Measurements from ENCODE around the gene EPB41L2. TPM values are rescaled to one million over a fixed set of nuclear protein-coding genes. Genes with fewer than 3 reads are reported as not detected.
A peak's percentile ranks its signal among the peaks of the same experiment; 100 is the strongest.
"Not testable (repeated sequence)": the region's sequence is repeated elsewhere in the genome, so short reads cannot be mapped to it uniquely, and the experiment has no call there.

Gene EPB41L2
- total RNA-seq, 1 donor from 2014 or later, result 130 TPM

DNA sequence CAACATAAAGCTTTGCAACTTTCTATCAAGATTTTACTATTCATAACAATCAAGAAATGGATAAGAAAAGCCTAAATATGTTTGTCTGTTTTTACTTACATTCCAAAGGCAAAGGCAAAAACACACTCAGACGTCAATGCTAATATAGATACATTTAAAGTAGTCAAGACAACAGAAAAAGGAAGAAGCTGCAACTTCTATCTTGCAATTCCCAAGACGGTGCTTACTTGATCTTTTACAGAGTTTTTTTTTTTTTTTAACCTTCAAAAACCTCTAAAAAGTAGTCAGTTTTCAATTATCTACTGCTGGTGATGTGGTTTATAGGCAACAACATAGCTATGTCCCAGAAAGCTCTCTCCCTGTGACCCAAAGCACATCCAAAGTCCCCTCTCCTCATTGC, 58.1 kb downstream of the EPB41L2 start:
- DNase-seq (ENCODE audit: low read depth in 2 of 2), result no peak

DNA sequence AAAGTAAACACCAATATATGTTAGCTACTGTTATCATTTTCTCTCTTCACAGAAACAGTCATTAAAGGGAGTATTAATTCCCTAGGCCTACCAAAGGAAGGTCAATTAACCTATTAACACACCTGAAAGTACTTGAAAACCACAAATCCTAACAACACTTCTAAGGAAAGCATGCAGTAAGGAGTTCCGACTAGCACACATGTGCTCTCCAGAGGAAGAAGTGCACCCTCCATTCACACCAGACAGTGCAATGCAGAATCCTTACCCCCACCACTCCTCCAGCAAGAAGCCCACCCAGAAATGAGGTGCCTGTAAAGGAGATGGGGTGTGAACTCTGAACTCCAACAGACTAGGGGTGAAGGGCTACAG, 58.7 kb downstream of the EPB41L2 start:
- no peak for DNase-seq (ENCODE audit: low read depth in 2 of 2)

DNA sequence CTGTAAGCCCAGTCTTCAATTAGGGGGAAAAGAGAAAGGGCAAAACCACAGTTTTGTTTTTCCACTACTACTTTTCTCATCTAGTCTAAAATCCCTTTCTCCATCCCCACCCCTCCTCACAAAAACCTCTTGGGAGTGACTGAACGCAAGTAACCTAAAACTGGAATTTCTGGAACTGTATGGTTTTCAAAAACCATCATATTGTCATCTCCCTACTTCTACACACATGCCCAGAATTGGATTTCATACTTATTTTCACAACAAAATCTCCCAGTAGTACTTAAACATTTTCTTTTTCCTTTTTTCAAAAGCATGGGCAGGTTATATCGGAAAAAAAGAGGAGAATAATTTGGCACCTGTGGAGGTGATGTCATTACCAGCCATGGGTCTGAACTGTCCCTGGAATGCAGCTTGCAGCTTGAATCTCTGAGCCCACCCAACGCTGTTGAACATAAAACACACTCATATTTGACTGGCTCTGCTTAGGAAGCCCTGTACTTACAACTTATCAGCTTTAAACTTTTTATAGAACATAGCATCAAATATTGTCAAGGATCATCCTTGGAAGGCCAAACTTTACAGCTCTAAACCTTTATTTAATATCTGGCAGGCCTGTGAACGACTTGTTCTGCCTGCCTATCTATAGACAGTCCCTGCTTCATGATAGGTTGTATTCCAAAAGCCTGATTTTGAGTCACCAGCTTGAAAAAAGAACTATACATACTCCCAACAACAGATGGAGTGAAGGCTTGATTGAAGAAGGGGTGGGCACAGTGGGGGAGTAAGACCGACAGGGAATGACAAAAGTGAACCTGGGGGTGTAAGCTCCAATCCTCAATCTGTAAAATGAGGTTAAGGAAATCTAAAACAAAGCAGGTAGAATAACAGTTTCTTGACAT, 59.3 kb downstream of the EPB41L2 start:
- no peak for DNase-seq (ENCODE audit: low read depth in 2 of 2)

DNA sequence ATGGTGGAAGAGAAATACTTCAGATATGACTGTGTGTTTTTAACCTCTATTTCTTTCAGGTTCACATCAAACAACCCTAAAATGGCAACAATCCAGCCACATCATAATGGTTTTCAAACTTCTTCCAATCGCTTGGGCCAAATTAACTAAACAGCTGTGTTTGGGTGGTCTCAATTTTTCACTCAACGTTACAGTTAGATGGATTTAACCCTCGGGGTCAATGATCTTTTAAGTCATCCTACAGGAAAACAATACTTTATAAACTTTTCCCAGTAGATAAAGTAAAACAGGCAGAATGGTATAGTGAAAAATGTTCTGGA, 60.4 kb downstream of the EPB41L2 start:
- peak in 1 of 2 donors; percentile 69 for DNase-seq (ENCODE audit: low read depth in 2 of 2)

DNA sequence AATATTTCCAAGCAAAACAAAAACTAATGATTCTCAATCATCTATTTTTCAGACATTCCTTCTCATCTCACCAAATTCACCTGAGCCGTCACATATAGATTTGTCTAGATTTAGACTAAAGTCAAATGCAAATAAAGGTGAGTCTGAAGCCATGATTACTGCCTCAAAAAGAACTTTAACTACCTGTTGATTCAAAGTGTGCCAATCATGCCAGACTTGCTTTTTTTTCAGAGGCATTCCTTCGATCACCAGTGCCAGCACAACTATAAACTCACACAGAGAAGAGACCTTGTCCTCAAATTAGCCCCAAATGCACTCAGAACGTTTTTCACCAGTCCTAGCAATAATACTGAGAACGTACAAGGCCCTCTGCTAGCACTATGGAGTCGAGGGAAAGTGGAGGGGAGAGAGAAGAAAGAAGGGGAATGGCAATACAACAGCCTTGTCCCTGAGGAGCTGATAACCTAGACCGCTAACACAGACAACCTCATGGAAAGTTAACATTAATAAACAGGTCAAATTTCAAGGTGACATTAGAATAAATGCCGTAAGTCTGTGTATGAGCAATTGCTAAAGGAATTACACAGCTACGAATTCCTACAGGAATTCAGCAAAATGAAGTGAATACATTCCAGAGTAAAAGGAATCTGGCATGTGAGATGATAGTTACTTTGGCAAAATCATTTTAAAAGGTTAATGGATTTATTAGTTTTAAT, 60.9 kb downstream of the EPB41L2 start:
- DNase-seq (ENCODE audit: low read depth in 2 of 2), result no peak

DNA sequence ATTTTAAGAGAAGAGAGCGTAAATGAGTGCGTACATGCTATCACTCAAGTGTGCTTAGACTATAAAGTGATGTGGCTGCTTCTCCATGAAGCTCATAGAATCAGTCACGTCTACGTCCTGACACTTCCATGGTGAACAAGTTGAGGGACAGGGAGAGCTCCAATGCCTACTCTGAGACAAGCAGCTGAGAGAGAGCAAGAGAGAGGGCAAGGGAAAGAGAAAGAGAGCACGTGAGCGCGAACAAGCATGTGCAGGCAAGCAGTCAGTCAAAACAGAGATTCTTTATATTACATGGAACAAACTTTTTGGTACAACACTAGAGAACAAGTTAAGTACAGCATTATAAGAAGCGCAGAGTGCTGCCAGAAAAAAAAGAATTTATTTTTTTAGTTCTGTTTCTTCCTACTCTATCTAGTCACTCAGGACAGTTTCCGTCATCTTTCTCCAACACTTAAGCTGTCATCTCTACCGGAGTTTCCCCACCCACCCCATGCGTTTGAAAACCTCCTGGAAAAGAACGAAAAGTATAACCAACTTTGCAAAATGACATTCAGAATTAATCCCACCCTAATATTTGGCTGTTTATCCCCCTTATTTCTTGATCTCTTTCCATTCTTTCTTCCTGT, 61.8 kb downstream of the EPB41L2 start:
- DNase-seq (ENCODE audit: low read depth in 2 of 2), result no peak

DNA sequence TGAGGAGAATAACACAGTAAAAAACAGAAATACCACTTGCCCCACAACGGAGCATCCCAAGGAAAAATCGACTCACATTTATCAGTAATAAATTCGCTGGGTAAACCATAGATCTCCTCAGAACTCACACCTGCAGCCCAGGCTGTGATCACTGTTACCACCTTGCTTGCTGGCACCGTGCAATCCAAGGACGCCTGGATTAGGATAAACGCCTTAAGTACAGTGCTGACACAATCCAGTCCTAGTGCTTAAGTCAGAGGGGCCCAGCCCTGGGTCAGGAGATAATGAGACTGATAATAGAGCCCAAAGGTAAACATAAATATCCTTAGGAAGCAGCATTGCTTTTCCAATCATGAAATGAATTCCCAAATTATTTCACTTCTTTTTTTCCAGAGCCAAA, 62.5 kb downstream of the EPB41L2 start:
- DNase-seq (ENCODE audit: low read depth in 2 of 2), result no peak

DNA sequence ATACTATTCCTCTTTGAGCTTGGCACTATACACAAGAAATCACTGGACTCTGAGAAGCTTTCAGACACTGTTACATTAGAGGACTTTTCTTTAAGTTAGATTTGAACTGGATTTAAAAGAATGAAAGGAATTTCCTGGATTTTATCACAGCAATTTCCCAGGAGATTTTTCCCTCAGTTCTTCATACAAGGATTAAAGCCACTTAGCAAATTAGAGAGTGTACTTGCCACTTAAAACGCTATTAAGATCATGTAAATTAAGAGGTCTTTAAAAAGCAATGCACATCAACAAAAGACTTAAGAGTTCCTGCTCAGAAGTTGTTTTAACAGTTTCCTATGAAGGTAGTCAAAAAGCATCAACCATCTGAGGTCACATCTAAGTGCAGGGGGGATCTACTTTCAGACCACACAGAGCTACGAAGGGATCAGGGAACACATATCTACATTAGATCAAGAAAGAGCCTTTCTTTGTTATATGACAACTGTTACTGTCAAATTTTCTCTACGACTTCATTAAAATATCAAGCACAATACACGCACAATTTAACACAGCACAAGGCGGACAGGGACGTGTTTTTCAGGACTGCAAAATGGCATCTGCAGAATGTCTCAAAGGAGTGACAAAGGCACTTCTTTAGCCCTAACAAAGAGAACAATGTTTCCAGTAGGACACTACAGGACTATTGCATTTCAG, 65.8 kb downstream of the EPB41L2 start:
- DNase-seq (ENCODE audit: low read depth in 2 of 2), result peak in 1 of 2 donors; percentile 35

DNA sequence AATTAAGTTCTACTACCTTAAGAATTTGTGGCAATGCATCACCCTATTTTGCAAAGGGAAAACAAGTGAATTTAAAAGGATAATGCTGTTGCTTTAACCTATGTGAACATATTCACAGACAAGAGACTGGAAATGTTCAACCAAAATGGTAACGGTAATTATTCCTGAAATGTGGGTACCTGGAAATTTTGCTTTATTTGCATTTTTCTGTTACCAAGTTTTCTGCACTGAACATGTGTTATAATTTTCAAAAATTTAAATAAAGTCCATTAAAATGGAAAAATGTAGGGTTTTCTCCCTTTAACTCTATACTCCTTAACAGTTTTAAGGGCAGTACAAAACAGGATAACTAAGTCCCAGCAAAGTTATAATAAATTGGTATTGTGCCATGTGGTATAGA, 66.4 kb downstream of the EPB41L2 start:
- DNase-seq (ENCODE audit: low read depth in 2 of 2), result no peak

DNA sequence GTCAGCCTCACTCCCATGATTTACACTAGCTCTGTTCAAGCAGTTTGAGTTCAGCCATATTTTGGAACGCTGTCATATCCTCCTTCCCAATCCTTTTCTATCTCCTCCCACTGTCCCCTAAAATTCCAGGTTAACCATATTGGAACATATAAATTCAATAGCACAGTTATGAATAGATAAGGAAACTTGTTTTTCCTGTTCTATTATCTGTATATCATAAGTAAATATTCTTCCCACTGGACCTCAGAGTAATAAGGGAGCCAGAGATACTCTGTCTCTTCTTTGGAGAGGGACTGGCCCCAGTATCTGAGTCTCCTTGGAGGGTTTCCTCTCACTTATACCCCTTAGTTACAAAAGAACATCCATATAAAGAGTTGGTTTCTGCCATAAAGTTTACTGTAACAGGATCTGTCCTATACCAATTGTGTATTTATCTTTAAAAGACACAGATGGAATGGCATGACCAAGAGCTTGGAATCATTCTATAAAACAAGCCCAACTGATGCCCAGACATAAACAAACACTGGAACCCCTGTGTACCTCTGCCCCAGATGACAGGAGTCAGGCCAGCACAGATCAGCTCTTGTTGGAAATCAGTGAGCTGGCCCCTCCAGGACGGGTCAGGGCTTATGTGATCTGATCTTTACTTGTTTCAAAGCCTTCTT, 67.1 kb downstream of the EPB41L2 start:
- no peak for DNase-seq (ENCODE audit: low read depth in 2 of 2)

DNA sequence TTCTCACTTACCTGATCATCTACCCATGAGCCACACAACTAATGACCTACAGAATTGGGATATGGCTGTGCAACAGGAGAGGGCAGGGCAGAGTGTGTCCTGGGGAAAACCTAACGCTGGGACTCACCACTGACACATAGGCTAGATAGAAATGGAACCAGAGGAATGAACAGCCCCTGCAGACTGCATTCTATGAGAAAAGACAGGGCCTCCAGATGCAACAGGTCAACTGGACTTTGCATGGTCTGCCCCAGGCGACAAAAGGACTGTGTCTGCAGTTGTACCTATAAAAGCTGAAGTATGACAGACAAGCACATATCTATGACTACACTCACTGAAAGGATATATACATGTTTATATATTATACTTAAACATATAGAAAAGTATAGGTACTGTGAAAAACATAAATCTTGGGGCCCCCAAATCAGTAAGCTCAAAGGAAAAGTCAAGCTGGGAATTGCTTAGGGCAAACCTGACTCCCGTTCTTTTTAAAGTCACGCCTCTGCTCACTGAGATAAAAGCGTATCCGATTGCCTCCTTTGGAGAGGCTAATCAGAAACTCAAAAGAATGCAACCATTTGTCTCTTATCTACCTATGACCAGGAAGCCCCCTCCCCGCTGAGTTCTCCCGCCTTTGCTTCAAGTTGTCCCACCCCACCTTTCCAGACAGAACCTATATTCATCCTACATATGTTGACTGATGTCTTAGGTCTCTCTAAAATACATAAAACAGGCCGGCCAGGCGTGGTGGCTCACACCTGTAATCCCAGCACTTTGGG, 68.5 kb downstream of the EPB41L2 start:
- DNase-seq (ENCODE audit: low read depth in 2 of 2), result no peak

DNA sequence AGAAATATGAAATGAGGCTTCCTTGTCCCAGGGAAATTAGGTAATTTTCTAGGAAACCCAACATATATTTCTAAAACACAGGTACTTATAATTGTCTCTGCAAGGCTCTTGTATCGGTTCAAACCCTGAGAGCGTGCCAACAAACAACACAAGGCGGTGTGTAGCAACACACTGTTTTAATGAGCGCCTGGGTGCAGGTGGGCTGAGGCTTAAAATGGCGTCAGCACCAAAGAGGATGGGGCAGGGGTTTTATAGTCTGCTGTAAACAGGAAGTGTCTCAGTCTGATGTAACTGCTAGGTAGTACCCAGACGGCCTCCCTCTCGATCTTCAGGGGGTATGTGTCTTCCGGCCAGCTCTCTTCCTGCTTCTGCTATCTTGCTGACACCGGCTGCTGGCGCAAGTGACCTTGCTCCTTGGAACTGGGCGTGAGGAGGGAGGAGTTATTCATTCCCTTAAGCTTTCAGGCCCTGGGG, 69.7 kb downstream of the EPB41L2 start:
- DNase-seq (ENCODE audit: low read depth in 2 of 2), result peak in 1 of 2 donors; percentile 64

DNA sequence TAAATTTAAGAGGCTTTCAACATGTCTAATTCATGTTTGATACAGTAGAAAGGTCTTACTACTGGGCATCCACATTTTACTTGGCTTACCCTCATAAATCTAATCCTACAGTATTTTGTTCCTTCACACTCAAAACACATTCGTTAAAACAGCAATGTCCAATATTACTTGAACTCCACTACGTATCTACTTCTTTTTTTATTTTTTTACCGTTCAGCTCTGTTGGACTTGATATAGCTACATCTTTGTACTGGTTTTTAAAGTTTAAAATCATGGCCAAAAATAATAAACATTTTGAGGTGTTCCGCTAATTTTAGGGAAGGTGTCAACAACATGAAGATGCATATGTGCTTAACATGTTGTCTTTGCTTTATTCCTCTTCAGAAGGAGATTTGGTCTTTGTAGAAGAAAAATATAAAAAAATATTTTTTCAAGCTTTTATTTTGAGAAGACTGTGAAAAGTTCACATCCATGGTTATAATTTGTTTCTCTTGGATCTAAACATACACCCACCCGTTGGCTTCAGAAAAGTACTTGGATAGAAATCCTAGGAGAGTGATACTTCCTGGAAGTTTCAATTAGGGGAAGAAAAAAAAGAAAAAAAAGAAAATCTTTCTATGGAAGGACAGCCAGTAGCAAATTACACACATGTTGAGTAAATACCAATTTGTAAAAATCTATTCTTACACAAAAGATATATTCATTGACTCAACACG, 71.5 kb downstream of the EPB41L2 start:
- DNase-seq (ENCODE audit: low read depth in 2 of 2), result no peak

DNA sequence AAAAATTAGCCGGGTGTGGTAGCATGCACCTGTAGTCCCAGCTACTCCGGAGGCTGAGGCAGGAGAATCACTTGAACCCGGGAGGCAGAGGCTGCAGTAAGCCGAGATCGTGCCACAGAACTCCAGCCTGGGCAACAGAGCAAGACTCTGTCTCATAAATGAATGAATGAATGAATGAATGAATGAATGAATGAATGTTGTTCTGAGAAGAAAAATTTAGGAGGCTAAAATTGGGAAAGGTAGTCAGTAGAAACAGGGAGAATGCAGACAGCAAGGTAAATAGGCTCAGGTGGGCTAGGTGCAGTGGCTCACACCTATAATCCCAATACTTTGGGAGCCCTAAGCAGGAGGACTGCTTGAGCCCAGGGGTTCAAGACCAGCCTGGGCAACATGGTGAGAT, 75.5 kb downstream of the EPB41L2 start:
- not testable (repeated sequence) for DNase-seq (ENCODE audit: low read depth in 2 of 2)

DNA sequence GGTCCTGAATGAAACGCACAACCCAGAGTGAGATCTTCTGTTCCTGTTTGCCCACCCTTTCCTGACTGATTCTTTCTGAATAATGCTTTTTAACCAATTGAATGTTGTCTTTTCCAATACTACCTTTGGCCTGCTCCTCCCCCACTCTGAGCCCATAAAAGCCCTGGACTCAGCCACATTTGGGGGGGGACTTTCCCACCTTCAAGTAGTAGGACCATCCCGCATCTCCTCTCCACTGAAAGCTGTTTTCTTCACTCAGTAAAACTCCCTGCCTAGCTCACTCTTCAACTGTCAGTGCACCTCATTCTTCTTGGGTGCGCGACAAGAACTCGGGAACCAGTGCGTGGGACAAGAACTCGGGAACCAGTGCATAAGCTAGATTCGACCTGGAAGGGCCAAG, 77.9 kb downstream of the EPB41L2 start:
- no peak for DNase-seq (ENCODE audit: low read depth in 2 of 2)

DNA sequence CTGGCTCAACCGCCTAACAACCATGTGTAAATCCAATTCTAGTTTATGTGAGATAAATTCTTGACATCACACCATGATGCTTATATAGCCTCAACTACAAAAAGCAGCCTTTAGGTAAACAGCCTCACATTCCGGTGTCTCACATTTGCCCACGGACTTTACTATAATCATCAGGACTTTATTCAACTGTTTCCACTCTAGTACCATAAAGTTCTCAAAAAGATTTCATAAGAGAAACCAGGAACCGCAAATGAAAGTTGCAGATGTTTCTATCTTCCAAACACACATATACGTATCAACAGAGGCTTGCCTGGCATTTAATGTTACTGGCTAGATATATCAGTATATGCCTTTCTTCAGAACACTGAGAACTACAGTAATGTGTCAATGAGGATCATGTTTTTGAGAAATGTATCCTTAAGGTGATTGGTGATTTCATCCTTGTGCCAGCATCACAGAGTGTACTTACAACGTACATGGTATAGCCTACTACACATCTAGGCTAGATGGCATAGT, 80.0 kb downstream of the EPB41L2 start:
- DNase-seq (ENCODE audit: low read depth in 2 of 2), result no peak

DNA sequence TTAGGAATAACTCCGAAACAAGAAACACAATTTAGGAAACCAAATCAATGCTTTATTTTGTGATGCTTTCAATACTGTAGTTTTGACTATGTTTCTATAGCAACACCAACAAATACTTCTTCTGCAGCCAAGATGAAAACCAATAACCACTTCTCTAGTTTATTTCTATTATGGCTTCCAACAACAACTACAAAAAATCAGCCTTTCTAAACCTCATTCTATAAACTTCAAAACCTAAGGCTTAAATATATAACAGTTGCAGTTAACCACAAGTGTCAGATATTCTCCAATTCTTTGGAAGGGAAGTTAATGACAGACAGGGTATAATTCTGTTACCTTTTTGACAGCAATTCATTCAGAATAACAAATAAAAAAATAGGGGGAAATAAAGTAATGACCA, 80.9 kb downstream of the EPB41L2 start:
- DNase-seq (ENCODE audit: low read depth in 2 of 2), result no peak

DNA sequence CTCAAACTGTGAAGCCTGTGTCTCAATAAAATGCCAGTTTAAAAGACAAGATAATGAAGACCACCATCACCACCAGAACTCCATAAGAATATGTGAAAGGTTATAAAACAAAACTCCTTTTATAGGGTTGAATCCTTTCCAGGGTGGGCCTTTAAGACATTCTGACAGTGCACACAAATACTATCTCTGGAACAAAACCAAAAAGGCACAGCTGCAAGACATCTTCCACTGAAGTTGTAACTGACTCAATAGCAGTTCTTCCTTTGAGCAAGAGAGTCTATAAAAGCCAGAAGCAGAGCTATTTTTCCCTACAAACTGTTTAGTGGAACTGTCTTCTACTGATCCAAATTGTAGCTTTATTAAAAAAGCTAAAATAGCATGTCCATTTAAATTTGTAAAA, 81.6 kb downstream of the EPB41L2 start:
- DNase-seq (ENCODE audit: low read depth in 2 of 2), result peak in 1 of 2 donors; percentile 10

DNA sequence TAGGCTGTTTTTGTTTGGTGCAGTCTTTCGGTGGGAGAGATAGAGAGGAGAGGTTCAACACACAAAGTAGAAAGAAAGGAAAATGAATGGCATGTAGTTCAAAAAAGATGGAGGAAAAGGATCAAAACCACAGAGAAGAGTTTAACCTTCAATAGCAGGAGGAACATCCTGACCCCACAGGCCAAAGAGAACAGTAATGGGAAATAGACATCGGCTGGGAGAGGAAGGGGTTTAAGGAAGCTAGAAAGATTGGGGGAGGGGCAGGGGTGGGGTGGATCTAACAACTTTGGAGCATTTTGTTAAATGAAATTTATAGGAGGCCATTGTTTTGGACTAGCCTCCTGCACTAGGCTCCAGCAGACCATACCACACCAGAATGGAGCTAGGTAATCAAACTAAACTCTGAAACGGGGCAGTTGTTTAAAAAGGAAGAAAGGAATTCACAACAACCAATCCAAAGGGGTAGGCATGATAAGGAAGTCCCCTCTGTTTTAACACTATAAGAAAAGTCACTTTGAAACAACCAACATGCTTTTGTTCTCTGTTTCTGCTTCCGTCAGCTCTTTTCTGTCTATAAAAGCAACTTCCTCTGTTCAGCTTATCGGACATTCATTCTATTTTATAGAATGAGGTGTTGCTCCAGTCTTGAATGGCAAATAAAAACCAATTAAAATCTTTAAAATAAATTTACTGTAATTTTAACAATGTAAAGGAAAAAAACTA, 82.6 kb downstream of the EPB41L2 start:
- DNase-seq (ENCODE audit: low read depth in 2 of 2), result peak in 1 of 2 donors; percentile 31

Data from lung microvascular endothelial cell (primary cell).